CD4-positive, alpha-beta T cell (primary cell): Measurements from ENCODE around the gene PI4K2A. TPM values are rescaled to one million over a fixed set of nuclear protein-coding genes. Genes with fewer than 3 reads are reported as not detected.
A peak's percentile ranks its signal among the peaks of the same experiment; 100 is the strongest.

Experiments used
- ATAC-seq: fragments of 200-7000 bp; cut with Tn5 transposase; one replicate; pipeline ENCODE4 v1.10.0; 2022; ENCODE audit warnings: mild to moderate bottlenecking; ENCODE audit not compliant: poor library complexity
- CTCF ChIA-PET: fragments of 350-600 bp; sonication (Branson Sonifier 250); formaldehyde crosslinking; loops from one replicate; lab custom pipeline; 2021; ENCODE audit warnings: antibody characterized with exemption, inconsistent platforms; lab: Charles Lee
- POLR2A ChIA-PET: fragments of 350-600 bp; sonication (Branson Sonifier 250); formaldehyde crosslinking; loops from one replicate; lab custom pipeline; 2021; ENCODE audit warnings: antibody characterized with exemption, inconsistent platforms; lab: Charles Lee
- DNase-seq, 14 experiments: peaks; one replicate each; pipeline ENCODE4 v3.0.0-alpha.2; 2013 to 2020; ENCODE audit warnings: mixed read lengths in 2 of 14
- H3K27ac ChIP-seq, 2 donors: one replicate each; pipeline versions ENCODE4 v1.5.1 to v1.7.0; 2013; ENCODE audit warnings: low read length in 2 of 2, low read depth in 1 of 2, mild to moderate bottlenecking in 1 of 2
- H3K27me3 ChIP-seq, 2 experiments: 1 replicate in 1 of 2; 2 replicates in 1 of 2; pipeline versions ENCODE4 v1.6.1 to v1.7.0; 2013; ENCODE audit warnings: low read length in 2 of 2, control low read depth in 1 of 2, mild to moderate bottlenecking in 1 of 2, moderate library complexity in 1 of 2; ENCODE audit not compliant: insufficient read depth in 2 of 2, control insufficient read depth in 1 of 2
- H3K36me3 ChIP-seq: one replicate; pipeline ENCODE4 v1.6.1; 2013; ENCODE audit warnings: low read length, control low read depth; ENCODE audit not compliant: insufficient read depth
- H3K4me1 ChIP-seq: one replicate; pipeline ENCODE4 v1.6.1; 2013; ENCODE audit warnings: low read length, control low read depth; ENCODE audit not compliant: insufficient read depth
- H3K4me3 ChIP-seq: one replicate; pipeline ENCODE4 v1.5.1; 2013; ENCODE audit warnings: mild to moderate bottlenecking, low read length, moderate library complexity
- H3K9me3 ChIP-seq, 2 experiments: 1 replicate in 1 of 2; 2 replicates in 1 of 2; pipeline versions ENCODE4 v1.6.1 to v1.7.0; 2013; ENCODE audit warnings: low read length in 2 of 2, mild to moderate bottlenecking in 2 of 2, control low read depth in 1 of 2, moderate library complexity in 1 of 2; ENCODE audit not compliant: control insufficient read depth in 1 of 2, insufficient read depth in 1 of 2
- H3K27ac Mint-ChIP-seq: one replicate; pipeline ENCODE4 v1.8.0; 2020; ENCODE audit warnings: mixed read lengths
- H3K27me3 Mint-ChIP-seq: one replicate; pipeline ENCODE4 v1.8.0; 2021; ENCODE audit warnings: mixed read lengths
- H3K36me3 Mint-ChIP-seq: one replicate; pipeline ENCODE4 v1.8.0; 2021; ENCODE audit warnings: low read depth, mixed read lengths
- H3K4me1 Mint-ChIP-seq: one replicate; pipeline ENCODE4 v1.8.0; 2021; ENCODE audit warnings: low read depth, mixed read lengths
- H3K4me3 Mint-ChIP-seq: one replicate; pipeline ENCODE4 v1.8.0; 2020; ENCODE audit warnings: mild to moderate bottlenecking, mixed read lengths
- H3K9me3 Mint-ChIP-seq: one replicate; pipeline ENCODE4 v1.8.0; 2020; ENCODE audit warnings: mixed read lengths
- CTCF ChIP-seq: fragments of 200-600 bp; IDR thresholded peaks from one replicate; pipeline ENCODE4 v1.8.0; 2022; ENCODE audit warnings: antibody characterized with exemption, mild to moderate bottlenecking
- intact Hi-C, 2 experiments: fragments of 100-400 bp; cut with DNase I in 1 of 2; cut with micrococcal nuclease in 1 of 2; formaldehyde crosslinking; loops; one replicate each; pipeline versions ENCODE4 v1.15.1 to v1.9.0; 2023 to 2025; cut with DNase I, micrococcal nuclease
- total RNA-seq, 174 experiments: library from RNA in 2 of 174; stranded (reverse) in 2 of 174; gene quantifications; one replicate each; pipeline ENCODE4 v1.2.3 and lab custom pipeline; 2021 to 2026

PI4K2A gene
- total RNA-seq, 2 experiments from 2014 or later, result 26.3 to 27.2 TPM

- POLR2A ChIA-PET, result interaction anchor here (3.0 kb wide), 1 partner anchor 11 kb away, joined by 21 read pairs; the partner anchor contains the start of gene AVPI1
- CTCF ChIA-PET, result interaction anchor here (3.3 kb wide), 1 partner anchor 12 kb away, joined by 27 read pairs; the partner anchor contains the start of gene AVPI1
These were observed 34.8 kb downstream of the PI4K2A start for GRCh38 chr10:97675222-97675621.

GRCh38 chr10:97676770-97677581 is 36.5 kb downstream of the PI4K2A start:
- Mint-ChIP-seq H3K4me3 (no peak overlapping the region), H3K36me3 (peaks cover 44% of the 10 kb centered on the region), H3K9me3 (no peaks in the 10 kb centered on the region), H3K27me3 (no peaks in the 10 kb centered on the region), H3K4me1 (no peaks in the 10 kb centered on the region), H3K27ac (no peak overlapping the region)
- no peak overlapping the region for H3K4me3 ChIP-seq
- ATAC-seq (peak; percentile 94), DNase-seq (peak; percentile 19 to 82 (median 44))
- CTCF ChIA-PET, result interaction anchor here (0.8 to 3.3 kb wide), 9 partner anchors 9 to 59 kb away, joined by 3 to 27 read pairs (median 5); partner anchors contain the start of genes AVPI1 and ZFYVE27
- no peaks in the 10 kb centered on the region for H3K9me3 ChIP-seq
- POLR2A ChIA-PET, result interaction anchor here (1.2 to 3.0 kb wide), 2 partner anchors 10 to 60 kb away, joined by 5 to 21 read pairs; partner anchors contain the start of genes AVPI1 and ZFYVE27
- peak; percentile 91 for TF ChIP-seq CTCF
- H3K36me3 ChIP-seq, result peaks cover 36% of the 10 kb centered on the region
- H3K27me3 ChIP-seq, result no peaks in the 10 kb centered on the region
- no peak overlapping the region for H3K27ac ChIP-seq
- H3K4me1 ChIP-seq, result peaks cover 5% of the 10 kb centered on the region
- intact Hi-C loops, result loop anchor here (1.0 to 10.0 kb wide), 5 partner anchors 24 to 368 kb away; partner anchors contain the start of gene MARVELD1 (in 2 of the 2)

More at GRCh38 chr10:97675222-97675621, 34.8 kb downstream of the PI4K2A start:
- peaks cover 5% of the 10 kb centered on the region for H3K4me1 ChIP-seq
- H3K36me3 ChIP-seq, result peaks cover 36% of the 10 kb centered on the region
- H3K4me3 ChIP-seq, result no peak overlapping the region
- no peak overlapping the region for H3K27ac ChIP-seq
- H3K27ac Mint-ChIP-seq, result no peak overlapping the region
- intact Hi-C loops, result loop anchor here (5.0 to 10.0 kb wide), 3 partner anchors 37 to 370 kb away; partner anchors contain the start of gene MARVELD1 (in 2 of the 2)
- DNase-seq (no peak), ATAC-seq (no peak)
- no peaks in the 10 kb centered on the region for H3K4me1 Mint-ChIP-seq
- no peaks in the 10 kb centered on the region for H3K27me3 ChIP-seq
- TF ChIP-seq CTCF, result no peak
- H3K4me3 Mint-ChIP-seq, result no peak overlapping the region
- H3K36me3 Mint-ChIP-seq, result peaks cover 55% of the 10 kb centered on the region
- H3K9me3 ChIP-seq, result no peaks in the 10 kb centered on the region
- H3K9me3 Mint-ChIP-seq, result no peaks in the 10 kb centered on the region
- H3K27me3 Mint-ChIP-seq, result no peaks in the 10 kb centered on the region

GRCh38 chr10:97679594-97679993 is 39.1 kb downstream of the PI4K2A start:
- no peak overlapping the region for H3K4me3 ChIP-seq
- peaks cover 21% of the 10 kb centered on the region for H3K36me3 ChIP-seq
- POLR2A ChIA-PET, result no interaction called here
- H3K27me3 ChIP-seq, result no peaks in the 10 kb centered on the region
- CTCF ChIA-PET, result no interaction called here
- Mint-ChIP-seq H3K4me1 (no peaks in the 10 kb centered on the region), H3K36me3 (peaks cover 21% of the 10 kb centered on the region), H3K4me3 (no peak overlapping the region), H3K9me3 (no peaks in the 10 kb centered on the region), H3K27ac (no peak overlapping the region), H3K27me3 (no peaks in the 10 kb centered on the region)
- H3K9me3 ChIP-seq, result no peaks in the 10 kb centered on the region
- intact Hi-C loops, result loop anchor here (5.0 to 10.0 kb wide), 3 partner anchors 33 to 365 kb away; partner anchors contain the start of gene MARVELD1 (in 2 of the 2)
- no peak for TF ChIP-seq CTCF
- H3K4me1 ChIP-seq, result peaks cover 14% of the 10 kb centered on the region
- DNase-seq, result no peak
- H3K27ac ChIP-seq, result no peak overlapping the region
- ATAC-seq, result no peak
